ENCODE results near the gene PABPC1L.
"Not testable (repeated sequence)": the region's sequence is repeated elsewhere in the genome, so short reads cannot be mapped to it uniquely, and the experiment has no call there.

PABPC1L gene
- 16.8 to 41.7 (median 19.8) reads per million in 3 experiments for total RNA-seq

DNA sequence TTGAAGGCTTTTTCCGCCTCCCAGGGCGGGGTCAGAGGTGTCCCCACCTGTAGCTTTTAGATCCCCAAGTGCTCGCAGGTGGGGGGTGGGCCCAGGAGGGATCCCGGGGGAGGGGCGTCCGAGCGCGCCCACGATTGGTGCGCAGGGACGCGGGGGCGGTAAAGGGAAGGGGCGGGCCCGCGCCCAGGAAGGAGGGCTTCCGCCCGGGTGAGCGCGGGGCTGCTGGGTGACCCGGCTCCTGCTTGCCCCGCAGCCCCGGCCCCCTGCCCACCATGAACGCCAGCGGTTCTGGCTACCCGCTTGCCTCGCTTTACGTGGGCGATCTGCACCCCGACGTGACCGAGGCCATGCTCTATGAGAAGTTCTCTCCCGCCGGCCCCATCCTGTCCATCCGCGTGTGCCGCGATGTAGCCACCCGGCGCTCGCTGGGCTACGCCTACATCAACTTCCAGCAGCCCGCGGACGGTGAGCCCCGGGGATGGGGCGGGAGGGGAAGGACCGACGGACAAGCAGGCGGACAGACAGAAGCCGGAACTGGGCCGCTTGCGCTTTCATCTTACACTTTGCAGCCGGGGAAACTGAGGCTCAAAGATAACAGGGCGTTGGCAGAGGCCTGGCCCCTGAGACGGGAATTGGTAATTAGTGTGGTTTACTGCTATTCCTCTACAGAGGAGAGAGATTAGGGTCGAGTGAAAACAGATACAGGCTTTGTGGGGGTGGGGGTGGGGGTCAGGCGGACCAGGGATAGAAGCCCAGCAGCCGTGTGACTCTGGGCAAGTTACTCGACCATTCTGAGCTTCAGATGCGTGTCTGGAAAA lies at the start of gene PABPC1L:
TSS of gene PABPC1L (plus strand) at position 189 of the 818 bp plus-strand sequence. CDS start at position 273, 84 bp downstream.
- DNase-seq, result peak; percentile 68

DNA sequence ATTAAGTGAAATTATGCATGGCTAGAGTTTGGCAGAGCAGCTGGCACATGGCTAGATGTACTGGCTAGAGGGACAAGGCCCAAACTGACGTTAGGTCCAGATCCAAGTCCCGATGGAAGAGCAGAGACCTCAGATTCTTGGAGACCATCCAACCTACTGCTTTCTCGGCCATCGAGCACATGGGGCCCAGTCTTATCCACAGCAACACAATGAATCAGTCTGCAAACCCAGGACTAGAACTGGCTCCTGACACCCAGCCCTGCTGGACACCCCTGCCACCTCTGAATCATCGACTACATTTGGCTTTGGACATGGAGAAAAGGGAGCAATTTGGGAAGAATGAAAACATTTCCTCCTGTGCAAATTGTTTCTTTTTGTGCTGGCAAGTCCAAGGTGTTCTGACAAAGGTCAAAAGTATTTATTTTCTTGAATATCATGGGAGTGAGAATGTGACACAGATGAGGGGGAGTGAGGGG lies 48.3 kb upstream of the PABPC1L start:
- DNase-seq, result no peak

GRCh38 chr20:44862286-44862685 lies 47.6 kb upstream of the PABPC1L start:
- DNase-seq, result no peak

DNA sequence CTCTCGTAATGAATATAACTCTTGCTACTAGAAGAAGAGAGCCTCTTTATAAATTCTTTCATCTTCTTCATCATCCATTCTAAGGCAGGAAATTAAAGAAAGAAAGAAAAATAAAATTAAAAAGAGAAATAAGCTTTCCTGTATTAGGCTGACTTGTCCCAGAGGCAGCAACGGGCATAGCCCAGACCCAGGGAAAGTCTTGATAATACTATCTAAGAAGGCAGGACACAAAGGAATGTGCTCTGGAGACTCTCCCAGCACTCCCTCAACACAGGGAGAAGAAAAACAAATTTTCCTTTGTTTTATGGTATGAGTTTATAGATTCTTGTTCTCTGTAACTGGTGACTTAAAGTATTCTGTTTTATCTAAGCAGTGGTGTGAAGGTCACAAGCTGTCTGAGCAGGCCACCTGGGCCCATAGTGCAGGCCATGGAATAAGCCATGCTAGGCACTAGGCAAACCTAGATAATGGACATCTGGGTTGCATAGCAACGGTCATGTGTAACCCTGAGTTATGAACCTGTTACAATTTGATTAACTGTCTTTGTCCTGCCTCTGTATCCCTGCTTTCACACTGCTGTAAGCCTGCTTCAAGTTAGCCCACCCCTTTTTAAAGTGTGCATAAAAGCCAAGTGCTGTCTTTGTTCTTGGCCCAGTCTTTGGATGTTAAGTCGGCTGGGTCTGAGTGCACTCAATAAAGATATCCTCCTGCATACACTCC lies 46.3 kb upstream of the PABPC1L start:
- DNase-seq, result not testable (repeated sequence)

GRCh38 chr20:44864493-44864892 lies 45.4 kb upstream of the PABPC1L start:
- not testable (repeated sequence) for DNase-seq

DNA sequence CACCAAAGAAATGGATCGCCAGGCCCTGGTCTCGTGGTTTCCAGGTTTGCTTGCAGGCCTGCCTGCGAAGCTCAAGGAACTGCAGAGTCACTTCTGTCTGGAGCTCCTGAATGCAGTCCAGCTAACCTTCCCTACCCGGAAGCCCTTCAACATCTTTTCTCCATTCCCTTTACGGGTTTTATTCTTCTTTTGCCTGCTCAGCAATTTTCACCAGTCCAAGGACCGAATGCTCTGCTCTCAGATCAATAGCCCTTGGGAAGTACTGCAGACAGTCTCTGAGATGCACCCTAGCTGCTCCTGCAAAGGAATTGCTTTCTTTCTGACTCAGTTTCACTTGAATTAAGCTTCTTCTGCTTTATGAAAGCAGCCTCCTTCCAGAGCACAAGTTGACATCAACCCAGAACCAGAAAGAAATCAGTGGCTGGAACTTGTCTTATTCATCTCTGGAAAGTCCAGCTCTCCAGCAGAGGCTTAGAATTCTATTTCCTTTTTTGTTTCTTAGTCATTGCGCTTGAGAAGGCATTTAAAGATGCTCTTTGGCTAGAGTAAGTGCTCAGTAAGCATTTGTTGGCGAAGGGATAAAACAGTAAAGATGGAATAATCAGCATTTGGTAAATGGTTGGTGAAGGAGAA lies 43.0 kb upstream of the PABPC1L start:
- DNase-seq, result no peak

GRCh38 chr20:44869471-44869870 lies 40.4 kb upstream of the PABPC1L start:
- DNase-seq, result no peak

GRCh38 chr20:44882360-44882759 lies 27.5 kb upstream of the PABPC1L start:
- DNase-seq, result not testable (repeated sequence)

DNA sequence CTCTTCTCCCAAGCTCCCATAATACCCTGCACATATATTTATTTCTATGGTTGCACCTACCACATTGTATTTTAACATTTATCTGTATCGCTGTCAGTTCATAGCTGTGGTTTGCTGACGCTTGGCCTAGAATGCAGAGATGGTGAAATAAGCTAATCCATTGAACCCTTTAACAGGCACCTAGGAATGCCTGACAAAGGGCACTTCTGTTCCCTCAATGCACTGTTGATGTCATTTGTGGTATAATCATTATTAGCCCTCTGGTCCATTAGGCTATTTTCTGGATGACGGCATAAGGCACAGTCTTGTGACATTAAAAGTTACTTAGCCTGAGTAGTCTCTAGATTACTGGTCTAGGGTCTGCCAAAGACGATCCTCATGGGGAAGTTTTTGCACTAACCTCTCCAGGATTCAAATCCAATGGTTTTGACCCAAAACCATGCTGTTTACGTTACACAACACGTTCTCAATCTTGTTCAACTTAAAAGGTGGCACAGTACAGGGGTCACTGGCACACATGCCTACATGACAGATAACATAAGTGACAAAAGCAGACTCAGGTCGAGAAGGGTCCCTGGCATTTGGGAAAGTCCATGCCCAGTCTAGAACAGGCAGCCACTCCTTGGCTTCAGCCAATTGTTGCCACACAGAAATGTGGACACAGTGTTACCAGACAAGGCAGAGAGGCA lies 26.5 kb upstream of the PABPC1L start:
- DNase-seq, result no peak

GRCh38 chr20:44884907-44885391 lies 24.9 kb upstream of the PABPC1L start:
- DNase-seq, result no peak

DNA sequence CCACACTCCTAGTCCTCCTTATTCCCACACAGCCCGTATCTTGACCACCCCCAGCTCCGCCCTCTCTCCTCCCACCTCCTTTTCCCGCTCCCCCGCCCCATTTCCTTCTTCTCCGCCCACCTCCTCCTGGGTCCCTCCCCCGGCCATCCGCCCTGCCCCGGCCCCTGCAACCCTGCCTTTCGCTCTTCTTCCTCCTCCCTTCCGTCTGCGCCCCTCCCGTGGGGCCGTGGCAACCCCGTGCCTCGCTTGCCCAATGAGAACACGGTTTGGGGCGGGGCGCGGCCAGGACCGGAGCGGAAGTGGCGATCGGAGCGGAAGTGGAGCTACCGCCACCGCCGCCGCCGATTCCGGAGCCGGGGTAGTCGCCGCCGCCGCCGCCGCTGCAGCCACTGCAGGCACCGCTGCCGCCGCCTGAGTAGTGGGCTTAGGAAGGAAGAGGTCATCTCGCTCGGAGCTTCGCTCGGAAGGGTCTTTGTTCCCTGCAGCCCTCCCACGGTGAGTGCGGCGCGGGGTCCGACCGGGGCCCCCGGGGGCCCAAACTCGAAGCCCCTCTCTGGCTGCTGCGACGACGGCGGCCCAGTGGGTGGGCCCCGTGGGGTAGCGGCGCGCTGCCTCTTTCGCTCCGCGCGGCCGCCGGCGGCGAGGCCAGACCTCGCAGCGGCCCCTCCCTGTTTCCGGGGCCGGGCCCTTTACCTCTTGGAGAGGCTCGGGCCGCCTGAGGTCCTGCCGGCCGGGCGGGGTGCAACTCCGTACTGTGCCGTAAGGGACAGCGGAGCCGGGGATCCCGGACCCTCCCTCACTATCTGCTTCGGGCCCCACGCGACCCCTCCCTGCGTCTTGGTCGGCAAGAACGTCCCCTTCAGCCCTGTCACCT lies 24.2 kb upstream of the PABPC1L start, which contains the start of gene YWHAB:
TSS of gene YWHAB (plus strand) at position 314 of the 874 bp plus-strand sequence. CDS start 15,829 bp downstream, outside the sequence.
- DNase-seq, result peak; percentile 95

DNA sequence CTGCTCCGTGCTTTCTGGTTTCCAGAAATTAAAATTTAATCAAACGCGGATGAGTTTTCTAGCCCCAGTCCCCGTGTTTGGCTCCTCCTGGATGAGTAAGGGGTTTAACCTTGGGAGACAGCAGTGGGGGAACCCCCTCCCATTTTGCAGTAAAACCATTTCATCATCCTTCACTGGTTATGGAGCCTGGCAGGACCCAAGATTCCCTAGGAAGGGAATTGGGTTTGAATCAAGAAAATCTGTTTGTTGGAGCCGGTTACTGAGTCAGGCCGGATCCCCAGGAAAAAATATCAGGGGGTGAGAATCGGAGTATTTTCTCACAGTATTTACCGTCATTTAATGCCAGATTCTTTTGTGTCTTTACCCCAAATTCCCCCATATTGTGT lies 23.6 kb upstream of the PABPC1L start:
- no peak for DNase-seq

GRCh38 chr20:44886828-44887227 lies 23.0 kb upstream of the PABPC1L start:
- DNase-seq, result no peak

GRCh38 chr20:44887466-44887865 lies 22.4 kb upstream of the PABPC1L start:
- no peak for DNase-seq

DNA sequence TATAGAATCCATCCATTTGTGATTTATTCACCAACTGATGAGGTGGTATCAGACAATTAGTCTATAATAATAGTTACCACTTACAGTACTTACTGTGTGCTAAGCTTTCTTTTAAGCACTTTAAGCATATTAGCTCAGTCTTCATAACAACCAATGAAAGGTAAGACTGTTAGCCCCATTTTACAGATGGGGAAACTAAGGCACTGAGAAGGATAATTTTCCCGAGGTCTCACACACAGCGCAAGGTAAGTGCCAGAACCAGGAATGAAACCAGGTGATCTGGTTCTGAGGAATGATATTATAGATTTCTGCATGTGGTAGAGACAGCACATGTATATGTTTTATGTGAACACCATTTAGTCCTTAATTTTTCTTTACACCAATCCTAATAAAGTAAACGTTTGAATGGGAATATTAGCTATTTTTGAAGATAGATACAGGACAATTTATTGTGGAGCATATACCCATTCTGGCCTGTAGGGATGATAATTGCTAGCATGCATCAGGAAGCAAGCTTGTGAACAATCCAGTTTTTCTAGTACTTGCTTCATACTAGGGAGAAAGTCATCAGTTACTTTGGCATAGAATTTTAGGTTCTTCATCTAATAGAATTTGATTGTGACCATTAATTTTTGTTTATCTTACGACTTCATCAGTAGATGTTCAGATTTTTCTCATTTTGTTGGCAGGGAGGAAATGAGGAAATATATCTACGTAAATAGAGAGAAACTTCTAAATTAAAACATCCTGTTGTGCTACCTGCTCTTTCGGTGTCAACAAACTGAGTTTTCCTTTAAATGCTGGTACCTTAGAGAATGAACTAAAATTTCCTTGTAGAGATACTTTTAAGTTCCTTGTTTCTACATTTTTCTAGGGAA lies 21.4 kb upstream of the PABPC1L start:
- peak; percentile 17 for DNase-seq

DNA sequence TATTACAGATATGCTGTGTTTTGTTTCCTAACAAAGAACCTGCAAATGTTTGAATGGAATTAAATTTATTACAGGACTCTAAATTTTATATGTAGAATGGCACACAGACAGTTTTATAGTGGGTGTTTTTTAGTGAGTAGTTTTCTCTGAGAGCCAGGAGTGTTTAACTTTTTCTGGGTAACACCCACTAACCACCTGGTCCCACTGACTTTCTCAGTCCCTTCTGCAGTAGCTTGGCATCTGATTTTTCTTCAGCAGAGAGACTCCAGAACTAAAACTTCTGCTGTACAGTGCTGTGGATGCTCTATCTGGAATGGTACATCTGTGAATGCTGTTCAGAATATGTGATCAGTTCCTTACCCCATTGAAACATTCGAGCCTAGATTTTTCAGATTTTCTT lies 18.0 kb upstream of the PABPC1L start:
- no peak for DNase-seq

GRCh38 chr20:44894959-44895358 lies 14.9 kb upstream of the PABPC1L start:
- no peak for DNase-seq

DNA sequence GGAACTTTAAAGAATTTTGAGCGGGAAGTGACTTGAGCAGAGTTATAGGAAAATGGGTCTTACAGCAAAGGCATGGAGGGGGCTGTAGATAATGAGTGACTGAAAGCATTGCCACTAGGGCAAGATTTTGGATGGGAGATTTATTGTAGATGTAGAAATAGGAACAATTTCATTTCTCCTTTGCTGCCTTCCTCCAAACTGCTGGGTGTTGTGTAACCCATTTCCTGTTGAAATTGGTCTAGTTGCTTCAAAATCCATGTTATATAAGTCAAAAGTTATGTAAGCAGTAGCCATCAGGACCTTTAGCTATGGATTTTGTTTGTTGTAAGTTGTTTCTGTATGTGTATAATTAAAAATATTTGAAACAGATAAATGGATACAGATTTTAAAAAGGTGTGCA lies 13.3 kb upstream of the PABPC1L start:
- DNase-seq, result no peak

DNA sequence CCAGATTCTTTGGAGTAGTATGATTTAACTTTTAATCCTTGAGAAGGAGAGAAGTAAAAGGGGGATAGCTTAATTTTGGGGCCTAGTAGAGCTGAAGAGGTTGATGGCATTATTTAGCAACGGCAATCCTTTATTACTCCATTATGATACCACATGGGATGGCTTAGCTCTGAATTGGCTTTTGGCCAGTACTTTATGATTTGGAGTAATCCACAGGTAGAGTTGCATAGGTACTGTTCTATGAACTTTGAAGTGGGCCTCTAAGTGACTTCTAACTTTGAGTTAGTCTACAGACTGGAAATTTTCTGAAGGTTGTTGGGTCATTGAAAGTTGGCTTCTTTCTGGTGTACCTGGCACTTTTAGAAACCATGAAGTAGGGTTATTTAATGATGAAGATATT lies 12.7 kb upstream of the PABPC1L start:
- no peak for DNase-seq

DNA sequence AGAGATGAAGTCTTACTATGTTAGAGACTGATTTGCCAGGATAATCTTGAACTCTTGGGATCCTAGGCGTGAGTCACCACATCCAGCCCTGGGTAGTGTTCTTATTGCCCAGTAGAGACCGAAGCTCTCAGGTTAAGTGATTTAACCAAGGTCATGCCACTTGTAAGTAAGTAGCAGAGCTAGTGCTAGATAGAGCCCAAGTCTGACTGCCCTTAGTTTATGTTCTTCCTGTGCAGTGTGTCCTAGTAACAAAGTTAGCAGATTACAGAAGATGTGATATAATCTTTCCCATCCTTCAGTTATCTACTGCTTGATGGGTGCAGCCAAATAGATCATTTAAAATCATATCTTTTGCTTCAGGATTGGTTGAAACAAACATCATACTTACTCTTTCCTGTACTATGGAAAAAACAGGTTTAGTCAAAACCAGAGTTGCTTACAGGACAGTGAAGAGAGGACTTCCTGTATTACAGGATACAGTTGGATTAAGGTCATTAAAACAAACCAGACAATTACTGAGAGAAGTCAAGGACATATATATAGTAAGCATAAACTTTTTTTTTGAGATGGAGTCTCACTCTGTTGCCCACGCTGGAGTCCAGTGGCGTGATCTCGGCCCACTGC lies 9.5 kb upstream of the PABPC1L start:
- no peak for DNase-seq

Measured in central memory CD4-positive, alpha-beta T cell (primary cell).